Measurements from ENCODE around the gene ATP1A4.
"Not testable (repeated sequence)": the region's sequence is repeated elsewhere in the genome, so short reads cannot be mapped to it uniquely, and the experiment has no call there.

ATP1A4 gene

GRCh38 chr1:160108888-160109662 is 42.3 kb upstream of the ATP1A4 start (continued):
- TF ChIP-seq OVOL3 (tag by site-specific recombination; IDR thresholded peaks at IDR 0.05): no peak
- no peak for TF ChIP-seq ZBTB8A (tag by site-specific recombination; IDR thresholded peaks at IDR 0.05)
- TF ChIP-seq TCF7L2 (IDR thresholded peaks at IDR 0.05; ENCODE audit: borderline replicate concordance, low read depth, low read length): no peak
- TF ChIP-seq MZF1 (tag by site-specific recombination; IDR thresholded peaks at IDR 0.05; ENCODE audit: borderline replicate concordance): peak; percentile 50; the same call in 1 of the 2 replicates
- peak; percentile 96 for TF ChIP-seq ZNF664 (tag by site-specific recombination; IDR thresholded peaks at IDR 0.05)
- TF ChIP-seq OSR2 (tag by site-specific recombination; IDR thresholded peaks at IDR 0.05): no peak
- TF ChIP-seq FEZF1 (tag by site-specific recombination; IDR thresholded peaks at IDR 0.05): no peak

GRCh38 chr1:160109686-160110085 is 41.7 kb upstream of the ATP1A4 start:
- Histone ChIP-seq H3K36me3 (ENCODE audit: control insufficient read depth in 2 of 2, insufficient read depth in 1 of 2, low read length in 2 of 2) (no peaks in the 10 kb centered on the region), H3K27ac (ENCODE audit: extremely low read depth, low read depth, low read length) (no peak overlapping the region), H3K9me3 (ENCODE audit: control insufficient read depth, insufficient read depth, low read depth, low read length) (no peaks in the 10 kb centered on the region), H3K4me1 (ENCODE audit: control insufficient read depth, insufficient read depth, low read length) (no peaks in the 10 kb centered on the region), H3K4me3 (ENCODE audit: low read depth, low read length) (no peak overlapping the region)
- CTCF ChIA-PET: interaction anchor here (0.6 to 3.1 kb wide), 8 partner anchors 8 to 345 kb away, joined by 3 to 15 read pairs (median 5); partner anchors contain the start of gene KCNJ9
- TF ChIP-seq ZIC2 (tag by site-specific recombination; IDR thresholded peaks at IDR 0.05) (0 out of 2 replicates have a peak, but pooled peaks have one; percentile 1), ZNF600 (tag by site-specific recombination; IDR thresholded peaks at IDR 0.05) (no peak), ZNF324 (tag by site-specific recombination; IDR thresholded peaks at IDR 0.05) (no peak), ZSCAN23 (tag by site-specific recombination; IDR thresholded peaks at IDR 0.05) (no peak), ZNF121 (tag by site-specific recombination; IDR thresholded peaks at IDR 0.05) (no peak), ZNF560 (tag by site-specific recombination; IDR thresholded peaks at IDR 0.05; ENCODE audit: borderline replicate concordance) (no peak), ZBTB48 (tag by site-specific recombination; IDR thresholded peaks at IDR 0.05) (no peak), ZNF488 (tag by site-specific recombination; IDR thresholded peaks at IDR 0.05) (no peak), ZNF473 (tag by site-specific recombination; IDR thresholded peaks at IDR 0.05) (no peak)
- POLR2A ChIA-PET: no interaction called here

- POLR2A ChIA-PET; H3K4me3 ChIP-seq (ENCODE audit: low read depth, low read length); H3K36me3 ChIP-seq (ENCODE audit: control insufficient read depth in 2 of 2, insufficient read depth in 1 of 2, low read length in 2 of 2); H3K27ac ChIP-seq (ENCODE audit: extremely low read depth, low read depth, low read length); H3K9me3 ChIP-seq (ENCODE audit: control insufficient read depth, insufficient read depth, low read depth, low read length); H3K4me1 ChIP-seq (ENCODE audit: control insufficient read depth, insufficient read depth, low read length): not testable (repeated sequence)
- CTCF ChIA-PET: interaction anchor here (0.7 kb wide), 1 partner anchor 140 kb away, joined by 3 read pairs; no protein-coding TSS in a partner anchor
- TF ChIP-seq ZNF623 (tag by site-specific recombination; IDR thresholded peaks at IDR 0.05) (peak; percentile 72), PRDM4 (tag by site-specific recombination; IDR thresholded peaks at IDR 0.05) (peak; percentile 16; the same call in 1 of the 2 replicates), ZNF404 (tag by site-specific recombination; IDR thresholded peaks at IDR 0.05) (peak; percentile 71; the same call in 1 of the 2 replicates), RBAK (tag by site-specific recombination; IDR thresholded peaks at IDR 0.05) (0 out of 2 replicates have a peak, but pooled peaks have one; percentile 20), ZNF558 (tag by site-specific recombination; IDR thresholded peaks at IDR 0.05) (peak; percentile 77; the same call in 1 of the 2 replicates), ZNF426 (tag by site-specific recombination; IDR thresholded peaks at IDR 0.05) (peak; percentile 93), GFI1B (tag by site-specific recombination; IDR thresholded peaks at IDR 0.05) (peak; percentile 30; the same call in 1 of the 2 replicates), ZNF629 (tag by site-specific recombination; IDR thresholded peaks at IDR 0.05) (peak; percentile 26; the same call in 1 of the 2 replicates), ZNF433 (tag by site-specific recombination; IDR thresholded peaks at IDR 0.05; ENCODE audit: low read depth) (peak; percentile 71), ZNF138 (tag by site-specific recombination; IDR thresholded peaks at IDR 0.05; ENCODE audit: borderline replicate concordance) (0 out of 2 replicates have a peak, but pooled peaks have one; percentile 65), KLF7 (tag by site-specific recombination; IDR thresholded peaks at IDR 0.05; ENCODE audit: borderline replicate concordance) (peak; percentile 54; the same call in 1 of the 2 replicates), ZNF530 (tag by site-specific recombination; IDR thresholded peaks at IDR 0.05; ENCODE audit: low read depth) (0 out of 2 replicates have a peak, but pooled peaks have one; percentile 57), ZNF555 (tag by site-specific recombination; conservative IDR thresholded peaks at IDR 0.05) (peak; percentile 88), ZNF341 (tag by site-specific recombination; IDR thresholded peaks at IDR 0.05; ENCODE audit: low read depth) (0 out of 2 replicates have a peak, but pooled peaks have one; percentile 24), ZNF664 (tag by site-specific recombination; IDR thresholded peaks at IDR 0.05) (peak; percentile 70; the same call in 1 of the 2 replicates), ZNF202 (tag by site-specific recombination; IDR thresholded peaks at IDR 0.05; ENCODE audit: borderline replicate concordance) (peak; percentile 63; the same call in 1 of the 2 replicates), ZNF791 (tag by site-specific recombination; IDR thresholded peaks at IDR 0.05) (peak; percentile 66; the same call in 1 of the 2 replicates)
Measured at GRCh38 chr1:160111462-160111861, 39.9 kb upstream of the ATP1A4 start.
